ENCODE measurements around the gene CYB5A.

- no peak for TF ChIP-seq REST (IDR thresholded peaks at IDR 0.05; ENCODE audit: insufficient read depth in 1 of 2, low read depth in 2 of 2, low read length in 2 of 2)
- TF ChIP-seq SIN3A (IDR thresholded peaks at IDR 0.05; ENCODE audit: borderline replicate concordance, insufficient read depth, low read length), result no peak
- TF ChIP-seq POLR2AphosphoS5 (IDR thresholded peaks at IDR 0.05; ENCODE audit: low read depth, low read length), result no peak
- TF ChIP-seq FOXP2 (optimal IDR thresholded peaks at IDR 0.05; ENCODE audit: borderline replicate concordance, extremely low read depth, extremely low read length, insufficient read depth), result no peak
- TF ChIP-seq TAF1 (IDR thresholded peaks at IDR 0.05; ENCODE audit: borderline replicate concordance, insufficient read depth, low read length), result no peak
Measured at GRCh38 chr18:74228312-74228711, 63.5 kb downstream of the CYB5A start.
